Hepatocyte (in vitro differentiated cells): ENCODE data around the gene ADGRE1. TPM values are rescaled to one million over a fixed set of nuclear protein-coding genes. Genes with fewer than 3 reads are reported as not detected.

Experiments used
- DNase-seq: peaks from one replicate; pipeline ENCODE4 v3.0.0-alpha.2; 2016; ENCODE audit warnings: low spot score
- H2AFZ ChIP-seq: fragments of 200-600 bp; sonication (generic); 2 replicates; pipeline ENCODE4 v1.6.0; 2016; ENCODE audit warnings: antibody characterized with exemption, mild to moderate bottlenecking
- H3K27ac ChIP-seq: fragments of 200-600 bp; sonication (generic); 2 replicates; pipeline ENCODE4 v1.5.1; 2016; ENCODE audit warnings: mild to moderate bottlenecking
- H3K27me3 ChIP-seq: fragments of 200-600 bp; sonication (generic); 2 replicates; pipeline ENCODE4 v1.6.1; 2016
- H3K36me3 ChIP-seq: fragments of 200-600 bp; sonication (generic); replicated peaks from 2 replicates; pipeline ENCODE4 v1.5.1; 2016; ENCODE audit warnings: low read depth; ENCODE audit not compliant: insufficient read depth
- H3K4me1 ChIP-seq: fragments of 200-600 bp; sonication (generic); 2 replicates; pipeline ENCODE4 v1.5.1; 2016; ENCODE audit warnings: mild to moderate bottlenecking, moderate library complexity; ENCODE audit not compliant: insufficient read depth
- H3K4me2 ChIP-seq: fragments of 200-600 bp; sonication (generic); 2 replicates; pipeline ENCODE4 v1.6.0; 2016
- H3K4me3 ChIP-seq: fragments of 200-600 bp; sonication (generic); 2 replicates; pipeline ENCODE4 v1.5.1; 2016; ENCODE audit warnings: mild to moderate bottlenecking
- H3K79me2 ChIP-seq: fragments of 200-600 bp; sonication (generic); 2 replicates; pipeline ENCODE4 v1.6.0; 2017; ENCODE audit warnings: mild to moderate bottlenecking
- H3K9me2 ChIP-seq: fragments of 200-600 bp; sonication (generic); replicated peaks from 2 replicates; pipeline ENCODE4 v1.6.0; 2017; ENCODE audit warnings: mild to moderate bottlenecking; ENCODE audit not compliant: insufficient read depth
- H3K9me3 ChIP-seq: fragments of 200-600 bp; sonication (generic); 2 replicates; pipeline ENCODE4 v1.5.1; 2016; ENCODE audit warnings: low read depth, mild to moderate bottlenecking
- H4K20me1 ChIP-seq: fragments of 200-600 bp; sonication (generic); 2 replicates; pipeline ENCODE4 v1.6.0; 2016; ENCODE audit warnings: mild to moderate bottlenecking; ENCODE audit not compliant: insufficient read depth, poor library complexity, severe bottlenecking
- CTCF ChIP-seq: fragments of 200-600 bp; sonication (generic); IDR thresholded peaks from 2 replicates; pipeline ENCODE4 v1.5.1; 2016; ENCODE audit warnings: antibody characterized with exemption, mild to moderate bottlenecking; ENCODE audit not compliant: poor library complexity
- EZH2 ChIP-seq: fragments of 200-600 bp; sonication (generic); IDR thresholded peaks from 2 replicates; pipeline ENCODE4 v1.6.1; 2016; ENCODE audit warnings: antibody characterized with exemption, mild to moderate bottlenecking, borderline replicate concordance
- EZH2phosphoT487 ChIP-seq: fragments of 200-600 bp; sonication (generic); IDR thresholded peaks from one replicate; pipeline ENCODE4 v1.6.1; 2018; ENCODE audit warnings: antibody characterized with exemption, mild to moderate bottlenecking, low read depth, moderate library complexity; ENCODE audit not compliant: unreplicated experiment, severe bottlenecking
- WGBS: methylation state at CpG from one replicate; pipeline ENCODE4 v1.1.6; 2016; ENCODE audit warnings: low lambda C conversion rate; ENCODE audit errors: missing lambda C conversion rate; 5-methylcytosine and 5-hydroxymethylcytosine counted together
- polyA plus RNA-seq: library from polyadenylated mRNA; unstranded; fragments of >200 nt; fragmentation: Nextera tagmentation; extraction: Ambion mirVana; gene quantifications from 2 replicates; pipeline ENCODE4 v1.2.1, GENCODE V29; 2016
- total RNA-seq: library from RNA; depleted of rRNA; stranded (reverse); fragments of >200 nt; gene quantifications from 2 replicates; pipeline ENCODE4 v1.2.3, GENCODE V29; 2014

ADGRE1 gene
- total and polyA plus RNA-seq, 2 experiments from 2014 or later, result not detected

GRCh38 chr19:6956573-6956972 is 69.2 kb downstream of the ADGRE1 start:
- WGBS, result 79% methylated on average over 1 of the region's 1 CpG
- H4K20me1 ChIP-seq, result no peaks in the 10 kb centered on the region
- no peaks in the 10 kb centered on the region for H3K4me1 ChIP-seq
- no peaks in the 10 kb centered on the region for H3K9me3 ChIP-seq
- H3K36me3 ChIP-seq, result no peaks in the 10 kb centered on the region
- no peak for DNase-seq
- H2AFZ ChIP-seq, result no peak overlapping the region
- TF ChIP-seq CTCF (no peak), EZH2phosphoT487 (no peak), EZH2 (no peak)
- no peaks in the 10 kb centered on the region for H3K27me3 ChIP-seq
- H3K4me2 ChIP-seq, result no peak overlapping the region
- H3K4me3 ChIP-seq, result no peak overlapping the region
- H3K27ac ChIP-seq, result no peak overlapping the region
- H3K79me2 ChIP-seq, result no peaks in the 10 kb centered on the region
- H3K9me2 ChIP-seq, result no peaks in the 10 kb centered on the region

DNA sequence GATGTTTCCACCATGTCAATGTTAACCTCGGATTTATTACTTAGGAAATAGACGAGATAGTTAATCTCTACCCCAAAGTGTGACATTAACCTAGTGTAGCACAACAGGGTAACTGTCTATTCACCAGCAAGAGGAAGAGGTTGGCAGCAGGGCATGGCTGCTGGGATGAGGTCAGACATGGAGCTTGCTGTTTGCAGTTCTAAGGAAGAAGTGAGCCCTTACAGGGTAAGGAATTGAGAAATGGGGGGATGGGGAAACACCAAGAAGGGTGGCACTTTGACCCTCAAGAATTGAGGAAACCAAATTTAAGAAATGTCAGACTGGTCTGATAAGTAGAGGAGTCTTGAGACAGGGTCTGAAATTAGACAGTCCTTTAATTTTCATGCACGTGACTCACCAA is 71.4 kb downstream of the ADGRE1 start:
- 65% methylated on average over 3 of the region's 3 CpGs for WGBS

DNA sequence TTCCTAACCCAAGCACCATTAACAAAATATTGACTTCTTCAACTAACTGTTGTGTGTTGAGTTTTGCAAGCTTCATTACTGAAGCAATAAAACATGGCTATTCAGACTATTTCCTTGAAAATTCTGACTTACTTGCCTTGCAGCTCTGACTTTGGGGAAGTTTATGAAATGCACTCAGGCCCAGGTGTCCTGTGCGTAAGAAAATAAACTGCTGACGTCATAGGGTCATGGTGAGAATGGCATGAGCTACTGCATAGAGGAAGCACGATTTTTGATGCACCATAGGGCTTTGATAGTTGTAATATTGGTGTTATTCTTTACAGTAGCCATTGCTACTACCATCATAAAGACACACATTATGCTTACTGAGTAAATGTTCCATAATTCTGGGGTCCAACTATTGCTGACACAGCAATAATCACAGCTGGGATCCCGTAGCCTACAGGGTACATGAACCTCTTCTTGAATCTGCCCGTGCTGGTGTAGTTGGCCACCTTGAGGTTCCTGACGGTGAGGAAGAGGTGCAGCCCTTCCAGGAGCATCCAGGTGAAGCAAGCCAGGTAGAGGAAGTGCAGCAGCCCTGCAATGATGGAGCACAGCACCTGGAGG is 76.0 kb downstream of the ADGRE1 start:
- TF ChIP-seq EZH2, result no peak
- no peak for TF ChIP-seq CTCF
- TF ChIP-seq EZH2phosphoT487, result no peak
- H4K20me1 ChIP-seq, result no peaks in the 10 kb centered on the region
- H3K4me1 ChIP-seq, result no peaks in the 10 kb centered on the region
- no peak overlapping the region for H3K27ac ChIP-seq
- no peaks in the 10 kb centered on the region for H3K9me3 ChIP-seq
- H3K27me3 ChIP-seq, result no peaks in the 10 kb centered on the region
- no peak overlapping the region for H3K4me3 ChIP-seq
- H3K79me2 ChIP-seq, result no peaks in the 10 kb centered on the region
- H2AFZ ChIP-seq, result no peak overlapping the region
- DNase-seq, result no peak
- H3K36me3 ChIP-seq, result no peaks in the 10 kb centered on the region
- 66% methylated on average over 6 of the region's 6 CpGs for WGBS
- no peak overlapping the region for H3K4me2 ChIP-seq
- H3K9me2 ChIP-seq, result no peaks in the 10 kb centered on the region

More for the DNA sequence above, 71.4 kb downstream of the ADGRE1 start:
- Histone ChIP-seq H3K36me3 (no peaks in the 10 kb centered on the region), H3K4me1 (no peaks in the 10 kb centered on the region), H3K9me3 (no peaks in the 10 kb centered on the region), H3K9me2 (no peaks in the 10 kb centered on the region), H4K20me1 (no peaks in the 10 kb centered on the region), H3K79me2 (no peaks in the 10 kb centered on the region), H2AFZ (no peak overlapping the region), H3K4me2 (no peak overlapping the region), H3K27me3 (no peaks in the 10 kb centered on the region), H3K27ac (no peak overlapping the region), H3K4me3 (no peak overlapping the region)
- no peak for TF ChIP-seq CTCF
- TF ChIP-seq EZH2, result no peak
- no peak for TF ChIP-seq EZH2phosphoT487
- no peak for DNase-seq
